ENCODE results near the gene ZNF688. TPM values are rescaled to one million over a fixed set of nuclear protein-coding genes. Genes with fewer than 3 reads are reported as not detected.
A peak's percentile ranks its signal among the peaks of the same experiment; 100 is the strongest.

The ZNF688 gene
- total and polyA plus RNA-seq, 2 experiments from 2014 or later, result 4.0 to 4.4 TPM

- no peak for ATAC-seq
Observed at GRCh38 chr16:30530163-30531037, 41.1 kb downstream of the ZNF688 start.

GRCh38 chr16:30528799-30529457 lies 42.6 kb downstream of the ZNF688 start:
- Histone ChIP-seq H3K27ac (ENCODE audit: low read depth) (no peak overlapping the region), H3K27me3 (ENCODE audit: insufficient read depth) (no peaks in the 10 kb centered on the region), H2AFZ (no peak overlapping the region), H4K20me1 (replicated peaks; ENCODE audit: insufficient read depth) (no peaks in the 10 kb centered on the region), H3F3A (replicated peaks; ENCODE audit: low read depth) (peaks cover 18% of the 10 kb centered on the region), H3K36me3 (ENCODE audit: insufficient read depth) (no peaks in the 10 kb centered on the region), H3K4me2 (no peak overlapping the region), H3K4me1 (ENCODE audit: insufficient read depth) (peaks cover 16% of the 10 kb centered on the region), H3K9me2 (ENCODE audit: insufficient read depth) (no peaks in the 10 kb centered on the region), H3K4me3 (no peak overlapping the region), H3K79me2 (replicated peaks; ENCODE audit: insufficient read depth) (peaks cover 13% of the 10 kb centered on the region; the same call in 1 of the 2 replicates)
- Mint-ChIP-seq H3K27ac (no peak overlapping the region), H3K4me1 (peaks cover 22% of the 10 kb centered on the region), H3K36me3 (ENCODE audit: low read depth) (peaks cover 19% of the 10 kb centered on the region), H3K4me3 (peak overlapping the region; percentile 45; the same call in 2 of the 3 replicates), H3K9me3 (no peaks in the 10 kb centered on the region), H3K27me3 (ENCODE audit: insufficient read depth, low read depth, poor library complexity) (peaks cover 20% of the 10 kb centered on the region)
- DNase-seq (ENCODE audit: low spot score), result no peak
- TF ChIP-seq, protein P1, sequence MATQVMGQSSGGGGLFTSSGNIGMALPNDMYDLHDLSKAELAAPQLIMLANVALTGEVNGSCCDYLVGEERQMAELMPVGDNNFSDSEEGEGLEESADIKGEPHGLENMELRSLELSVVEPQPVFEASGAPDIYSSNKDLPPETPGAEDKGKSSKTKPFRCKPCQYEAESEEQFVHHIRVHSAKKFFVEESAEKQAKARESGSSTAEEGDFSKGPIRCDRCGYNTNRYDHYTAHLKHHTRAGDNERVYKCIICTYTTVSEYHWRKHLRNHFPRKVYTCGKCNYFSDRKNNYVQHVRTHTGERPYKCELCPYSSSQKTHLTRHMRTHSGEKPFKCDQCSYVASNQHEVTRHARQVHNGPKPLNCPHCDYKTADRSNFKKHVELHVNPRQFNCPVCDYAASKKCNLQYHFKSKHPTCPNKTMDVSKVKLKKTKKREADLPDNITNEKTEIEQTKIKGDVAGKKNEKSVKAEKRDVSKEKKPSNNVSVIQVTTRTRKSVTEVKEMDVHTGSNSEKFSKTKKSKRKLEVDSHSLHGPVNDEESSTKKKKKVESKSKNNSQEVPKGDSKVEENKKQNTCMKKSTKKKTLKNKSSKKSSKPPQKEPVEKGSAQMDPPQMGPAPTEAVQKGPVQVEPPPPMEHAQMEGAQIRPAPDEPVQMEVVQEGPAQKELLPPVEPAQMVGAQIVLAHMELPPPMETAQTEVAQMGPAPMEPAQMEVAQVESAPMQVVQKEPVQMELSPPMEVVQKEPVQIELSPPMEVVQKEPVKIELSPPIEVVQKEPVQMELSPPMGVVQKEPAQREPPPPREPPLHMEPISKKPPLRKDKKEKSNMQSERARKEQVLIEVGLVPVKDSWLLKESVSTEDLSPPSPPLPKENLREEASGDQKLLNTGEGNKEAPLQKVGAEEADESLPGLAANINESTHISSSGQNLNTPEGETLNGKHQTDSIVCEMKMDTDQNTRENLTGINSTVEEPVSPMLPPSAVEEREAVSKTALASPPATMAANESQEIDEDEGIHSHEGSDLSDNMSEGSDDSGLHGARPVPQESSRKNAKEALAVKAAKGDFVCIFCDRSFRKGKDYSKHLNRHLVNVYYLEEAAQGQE (IDR thresholded peaks at IDR 0.05; ENCODE audit: unreplicated experiment), result no peak
- TF ChIP-seq JUNB (IDR thresholded peaks at IDR 0.05; ENCODE audit: unreplicated experiment) (no peak), POLR2AphosphoS5 (IDR thresholded peaks at IDR 0.05; ENCODE audit: low read depth) (no peak), NANOG (IDR thresholded peaks at IDR 0.05; ENCODE audit: borderline replicate concordance) (no peak), ETS1 (IDR thresholded peaks at IDR 0.05) (no peak)
- no peak for ATAC-seq

More at GRCh38 chr16:30530163-30531037, 41.1 kb downstream of the ZNF688 start:
- no peak overlapping the region for H3K4me2 ChIP-seq
- H3K4me3 ChIP-seq, result no peak overlapping the region
- no peak overlapping the region for H3K27ac ChIP-seq (ENCODE audit: low read depth)
- no peak for DNase-seq (ENCODE audit: low spot score)
- H4K20me1 ChIP-seq (replicated peaks; ENCODE audit: insufficient read depth), result no peaks in the 10 kb centered on the region
- no peak overlapping the region for H3K4me3 Mint-ChIP-seq
- H3K27ac Mint-ChIP-seq, result no peak overlapping the region
- no peaks in the 10 kb centered on the region for H3K36me3 ChIP-seq (ENCODE audit: insufficient read depth)
- H3K27me3 Mint-ChIP-seq (ENCODE audit: insufficient read depth, low read depth, poor library complexity), result peaks cover 20% of the 10 kb centered on the region
- H3F3A ChIP-seq (replicated peaks; ENCODE audit: low read depth), result peaks cover 17% of the 10 kb centered on the region
- H3K9me3 Mint-ChIP-seq, result no peaks in the 10 kb centered on the region
- H3K27me3 ChIP-seq (ENCODE audit: insufficient read depth), result no peaks in the 10 kb centered on the region
- H3K4me1 Mint-ChIP-seq, result peaks cover 22% of the 10 kb centered on the region
- no peaks in the 10 kb centered on the region for H3K9me2 ChIP-seq (ENCODE audit: insufficient read depth)
- peaks cover 19% of the 10 kb centered on the region for H3K36me3 Mint-ChIP-seq (ENCODE audit: low read depth)
- H2AFZ ChIP-seq, result no peak overlapping the region
- H3K4me1 ChIP-seq (ENCODE audit: insufficient read depth), result peaks cover 16% of the 10 kb centered on the region
- TF ChIP-seq CREB1 (CRISPR knock-in tag; IDR thresholded peaks at IDR 0.05; ENCODE audit: low read depth), result no peak
- H3K79me2 ChIP-seq (replicated peaks; ENCODE audit: insufficient read depth), result peaks cover 12% of the 10 kb centered on the region; the same call in 1 of the 2 replicates

All from GM23338 (cell line).